ENCODE data around the gene EPB41.
"Not testable (repeated sequence)": the region's sequence is repeated elsewhere in the genome, so short reads cannot be mapped to it uniquely, and the experiment has no call there.

GRCh38 chr1:29079916-29080629 lies 165.7 kb downstream of the EPB41 start:
- TF ChIP-seq, protein P1, sequence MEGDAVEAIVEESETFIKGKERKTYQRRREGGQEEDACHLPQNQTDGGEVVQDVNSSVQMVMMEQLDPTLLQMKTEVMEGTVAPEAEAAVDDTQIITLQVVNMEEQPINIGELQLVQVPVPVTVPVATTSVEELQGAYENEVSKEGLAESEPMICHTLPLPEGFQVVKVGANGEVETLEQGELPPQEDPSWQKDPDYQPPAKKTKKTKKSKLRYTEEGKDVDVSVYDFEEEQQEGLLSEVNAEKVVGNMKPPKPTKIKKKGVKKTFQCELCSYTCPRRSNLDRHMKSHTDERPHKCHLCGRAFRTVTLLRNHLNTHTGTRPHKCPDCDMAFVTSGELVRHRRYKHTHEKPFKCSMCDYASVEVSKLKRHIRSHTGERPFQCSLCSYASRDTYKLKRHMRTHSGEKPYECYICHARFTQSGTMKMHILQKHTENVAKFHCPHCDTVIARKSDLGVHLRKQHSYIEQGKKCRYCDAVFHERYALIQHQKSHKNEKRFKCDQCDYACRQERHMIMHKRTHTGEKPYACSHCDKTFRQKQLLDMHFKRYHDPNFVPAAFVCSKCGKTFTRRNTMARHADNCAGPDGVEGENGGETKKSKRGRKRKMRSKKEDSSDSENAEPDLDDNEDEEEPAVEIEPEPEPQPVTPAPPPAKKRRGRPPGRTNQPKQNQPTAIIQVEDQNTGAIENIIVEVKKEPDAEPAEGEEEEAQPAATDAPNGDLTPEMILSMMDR (IDR thresholded peaks at IDR 0.05), result not testable (repeated sequence)
- not testable (repeated sequence) for TF ChIP-seq POLR2A, POLR2AphosphoS5 (IDR thresholded peaks at IDR 0.05)
